SK-N-MC (cell line): ENCODE results near the gene PDX1.

Experiments used
- EZH2 ChIP-seq: fragments of 200-600 bp; sonication (generic); IDR thresholded peaks from one replicate; pipeline ENCODE4 v1.6.1; 2017; ENCODE audit warnings: antibody characterized with exemption
- FOXP2 ChIP-seq: optimal IDR thresholded peaks from 2 replicates; pipeline ENCODE3; 2011; ENCODE audit warnings: mild to moderate bottlenecking, moderate library complexity; ENCODE audit not compliant: insufficient read depth; ENCODE audit errors: extremely low read length, control extremely low read depth
- POLR2AphosphoS5 ChIP-seq: IDR thresholded peaks from 2 replicates; pipeline ENCODE4 v1.6.1; 2012; ENCODE audit warnings: mild to moderate bottlenecking, low read depth, low read length, borderline replicate concordance

DNA sequence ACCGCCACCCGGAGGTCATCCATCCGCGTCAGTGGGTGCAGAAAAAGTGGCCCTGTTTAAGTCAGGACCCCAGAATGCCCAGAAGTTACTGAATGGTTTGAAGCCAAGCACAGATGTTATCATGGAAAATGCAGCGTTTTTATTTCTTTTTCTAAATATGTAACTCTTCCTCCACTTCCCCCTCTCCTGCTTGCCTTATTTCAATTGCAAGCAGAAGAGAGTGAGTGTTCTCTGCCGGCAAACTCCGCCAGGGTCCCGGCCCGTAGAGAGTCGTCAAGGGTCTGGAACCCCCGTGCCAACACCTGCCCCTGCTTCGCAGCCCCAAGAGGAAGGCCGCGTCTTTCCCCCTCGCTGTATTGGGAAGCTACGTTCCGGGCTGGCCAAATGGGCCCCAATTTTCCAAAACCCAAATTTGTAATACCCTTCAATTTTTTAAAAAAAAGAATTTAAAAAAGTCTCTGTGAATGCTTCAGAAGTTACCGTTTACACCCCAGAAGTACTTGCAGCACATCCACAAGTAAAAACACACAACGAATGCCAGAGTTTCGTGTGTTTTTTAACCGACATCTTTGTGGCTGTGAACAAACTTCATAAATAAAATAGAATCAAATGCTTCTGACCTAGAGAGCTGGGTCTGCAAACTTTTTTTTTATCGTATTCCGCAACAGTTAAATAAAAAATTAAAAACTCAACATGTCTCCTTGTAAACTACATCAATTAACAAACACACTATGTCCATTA, 712 bp upstream of the PDX1 start:
- TF ChIP-seq POLR2AphosphoS5 (no peak), EZH2 (no peak), FOXP2 (no peak)
